GM18873 (cell line): Measurements from ENCODE around the gene SPATA20.

Experiments used
- ATAC-seq: cut with Tn5 transposase; IDR thresholded peaks from one replicate; pipeline ENCODE4 v1.9.1; 2021; ENCODE audit warnings: mild to moderate bottlenecking, moderate library complexity, moderate number of reproducible peaks; ENCODE audit not compliant: unreplicated experiment, low FRiP score

SPATA20 gene

GRCh38 chr17:50547035-50547735, at the start of gene SPATA20:
SPATA20 (plus strand) TSS chr17:50547174; CDS start chr17:50547209, 35 bp downstream.
- no peak for ATAC-seq

GRCh38 chr17:50498021-50498874, 48.7 kb upstream of the SPATA20 start:
- no peak for ATAC-seq

GRCh38 chr17:50499270-50499669, 47.7 kb upstream of the SPATA20 start:
- ATAC-seq: no peak

- no peak for ATAC-seq
Observed at GRCh38 chr17:50499721-50500120, 47.3 kb upstream of the SPATA20 start.

- no peak for ATAC-seq
Observed at GRCh38 chr17:50501054-50501453, 45.9 kb upstream of the SPATA20 start.

- ATAC-seq: no peak
Observed at GRCh38 chr17:50502301-50502990, 44.5 kb upstream of the SPATA20 start.

GRCh38 chr17:50505591-50506130, 41.3 kb upstream of the SPATA20 start:
- no peak for ATAC-seq

GRCh38 chr17:50506298-50506697, 40.7 kb upstream of the SPATA20 start:
- ATAC-seq: no peak

GRCh38 chr17:50507871-50508572, 39.0 kb upstream of the SPATA20 start, which contains the start of gene MYCBPAP:
MYCBPAP (plus strand) TSS chr17:50508439; CDS start chr17:50508675, 236 bp downstream.
- no peak for ATAC-seq

GRCh38 chr17:50508573-50509460, 38.2 kb upstream of the SPATA20 start:
- no peak for ATAC-seq

- peak; percentile 87 for ATAC-seq
Observed at GRCh38 chr17:50511058-50511457, 35.9 kb upstream of the SPATA20 start.

- no peak for ATAC-seq
Observed at GRCh38 chr17:50513495-50513894, 33.5 kb upstream of the SPATA20 start.

- no peak for ATAC-seq
Observed at GRCh38 chr17:50514388-50514787, 32.6 kb upstream of the SPATA20 start.

GRCh38 chr17:50514936-50515702, 31.9 kb upstream of the SPATA20 start:
- ATAC-seq: no peak

- no peak for ATAC-seq
Observed at GRCh38 chr17:50517011-50517410, 30.0 kb upstream of the SPATA20 start.

GRCh38 chr17:50517504-50518383, 29.2 kb upstream of the SPATA20 start:
- ATAC-seq: no peak

GRCh38 chr17:50518384-50519023, 28.5 kb upstream of the SPATA20 start:
- ATAC-seq: no peak
